ENCODE measurements around the gene PPP1R36.

DNA sequence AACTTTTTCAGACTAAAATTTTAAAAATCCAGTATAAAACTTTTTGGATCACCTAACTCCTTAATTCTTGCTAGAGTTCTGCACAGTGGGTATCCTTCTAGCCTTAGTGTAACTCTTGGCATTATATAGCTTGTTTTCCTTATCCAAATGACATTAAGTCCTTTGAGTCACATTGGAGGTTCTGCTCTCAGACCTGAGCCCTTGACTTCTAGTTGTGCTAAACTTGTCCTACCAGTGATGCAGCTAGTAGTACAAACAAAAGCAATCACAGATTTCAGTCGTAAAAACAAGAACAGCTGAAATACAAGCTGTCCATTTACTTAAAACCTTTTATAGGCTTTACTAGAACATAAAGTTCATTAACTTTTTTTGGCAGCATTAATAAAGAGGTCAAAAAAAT, 34.7 kb upstream of the PPP1R36 start:
- TF ChIP-seq, protein P1, sequence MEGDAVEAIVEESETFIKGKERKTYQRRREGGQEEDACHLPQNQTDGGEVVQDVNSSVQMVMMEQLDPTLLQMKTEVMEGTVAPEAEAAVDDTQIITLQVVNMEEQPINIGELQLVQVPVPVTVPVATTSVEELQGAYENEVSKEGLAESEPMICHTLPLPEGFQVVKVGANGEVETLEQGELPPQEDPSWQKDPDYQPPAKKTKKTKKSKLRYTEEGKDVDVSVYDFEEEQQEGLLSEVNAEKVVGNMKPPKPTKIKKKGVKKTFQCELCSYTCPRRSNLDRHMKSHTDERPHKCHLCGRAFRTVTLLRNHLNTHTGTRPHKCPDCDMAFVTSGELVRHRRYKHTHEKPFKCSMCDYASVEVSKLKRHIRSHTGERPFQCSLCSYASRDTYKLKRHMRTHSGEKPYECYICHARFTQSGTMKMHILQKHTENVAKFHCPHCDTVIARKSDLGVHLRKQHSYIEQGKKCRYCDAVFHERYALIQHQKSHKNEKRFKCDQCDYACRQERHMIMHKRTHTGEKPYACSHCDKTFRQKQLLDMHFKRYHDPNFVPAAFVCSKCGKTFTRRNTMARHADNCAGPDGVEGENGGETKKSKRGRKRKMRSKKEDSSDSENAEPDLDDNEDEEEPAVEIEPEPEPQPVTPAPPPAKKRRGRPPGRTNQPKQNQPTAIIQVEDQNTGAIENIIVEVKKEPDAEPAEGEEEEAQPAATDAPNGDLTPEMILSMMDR (IDR thresholded peaks at IDR 0.05; ENCODE audit: low read depth, low read length): no peak
- no peak for TF ChIP-seq POLR2A (IDR thresholded peaks at IDR 0.05; ENCODE audit: extremely low read depth, insufficient read length)
